ENCODE measurements around the gene ZNF236. TPM values are rescaled to one million over a fixed set of nuclear protein-coding genes. Genes with fewer than 3 reads are reported as not detected.

ZNF236 gene
- total RNA-seq, 1 experiment from 2014 or later = 14.9 TPM

DNA sequence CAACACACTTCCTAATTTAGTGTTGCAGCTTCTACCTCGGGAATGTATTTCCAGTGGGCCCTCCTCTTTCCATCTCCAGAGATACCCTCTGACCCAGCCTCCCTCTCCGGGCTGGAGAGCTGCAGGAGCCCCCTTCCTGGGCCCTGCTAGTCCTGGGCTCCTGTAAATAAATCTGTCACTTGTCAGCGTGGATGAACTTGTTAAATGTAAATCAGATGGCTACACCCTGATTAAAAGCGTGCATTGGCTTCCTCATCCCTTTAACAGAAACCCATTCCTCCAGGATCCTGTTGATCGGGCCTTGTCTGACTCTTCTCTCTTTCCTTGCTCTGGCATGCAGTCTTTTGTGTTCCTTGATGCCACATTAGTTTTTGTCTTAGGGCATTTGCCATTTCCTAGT, 2.4 kb downstream of the ZNF236 start:
- ChIA-PET POLR2A (no interaction called here), CTCF (no interaction called here)
- H3K27ac Mint-ChIP-seq (ENCODE audit: unreplicated experiment) = no peak overlapping the region
- TF ChIP-seq CTCF (IDR thresholded peaks at IDR 0.05; ENCODE audit: insufficient read depth in 1 of 2, low read depth in 1 of 2, low read length in 1 of 2, severe bottlenecking in 1 of 2, unreplicated experiment in 1 of 2) = no peak
- intact Hi-C loops (cut with micrococcal nuclease; ENCODE audit: unreplicated experiment) = loop anchor here (5.0 kb wide), 1 partner anchor 233 kb away; no protein-coding TSS in a partner anchor
- DNase-seq = no peak
- no peak overlapping the region for H3K4me3 Mint-ChIP-seq (ENCODE audit: unreplicated experiment)
- no peaks in the 10 kb centered on the region for H3K4me1 Mint-ChIP-seq (ENCODE audit: low read depth, unreplicated experiment)
- no peaks in the 10 kb centered on the region for H3K9me3 Mint-ChIP-seq (ENCODE audit: unreplicated experiment)
- H3K4me1 ChIP-seq = no peaks in the 10 kb centered on the region
- no TSS peak for BruUV-seq (replicated peaks)
- no peaks in the 10 kb centered on the region for H3K27me3 ChIP-seq (replicated peaks; ENCODE audit: control insufficient read depth, insufficient read depth, low read length)
- H3K36me3 ChIP-seq (ENCODE audit: control insufficient read depth, insufficient read depth, low read length) = no peaks in the 10 kb centered on the region
- H3K36me3 Mint-ChIP-seq (ENCODE audit: insufficient read depth, unreplicated experiment) = peaks cover 6% of the 10 kb centered on the region
- H3K27me3 Mint-ChIP-seq (ENCODE audit: insufficient read depth, unreplicated experiment) = no peaks in the 10 kb centered on the region
- H3K9me3 ChIP-seq = no peaks in the 10 kb centered on the region
- H3K4me3 ChIP-seq (ENCODE audit: low read depth, low read length) = no peak overlapping the region

GRCh38 chr18:76827205-76828200, 5.1 kb downstream of the ZNF236 start:
- CTCF ChIA-PET = no interaction called here

DNA sequence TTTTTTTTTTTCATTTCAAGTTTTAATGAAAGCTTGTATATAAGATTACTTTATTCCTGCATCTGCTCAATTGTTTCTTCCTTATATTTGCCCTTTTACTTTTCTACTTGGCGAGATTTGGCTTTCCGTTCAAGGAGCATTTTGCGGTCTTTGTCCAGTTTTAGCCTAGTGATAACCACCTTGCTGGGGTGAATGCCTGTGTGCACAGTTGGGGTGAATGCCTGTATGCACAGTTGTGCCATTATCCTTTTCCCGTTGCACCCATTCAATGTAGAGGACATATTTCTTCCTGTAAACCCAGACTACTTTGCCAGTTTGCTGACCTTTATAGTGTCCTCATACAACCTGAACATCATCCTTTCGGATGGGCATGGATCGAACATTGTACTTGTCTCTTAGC, 12.0 kb downstream of the ZNF236 start:
- Histone ChIP-seq H3K4me3 (ENCODE audit: low read depth, low read length) (no peak overlapping the region), H3K4me1 (peaks cover 5% of the 10 kb centered on the region; the same call in 1 of the 2 replicates), H3K9me3 (no peaks in the 10 kb centered on the region), H3K36me3 (ENCODE audit: control insufficient read depth, insufficient read depth, low read length) (no peaks in the 10 kb centered on the region), H3K27me3 (replicated peaks; ENCODE audit: control insufficient read depth, insufficient read depth, low read length) (no peaks in the 10 kb centered on the region)
- no peaks in the 10 kb centered on the region for H3K36me3 Mint-ChIP-seq (ENCODE audit: insufficient read depth, unreplicated experiment)
- BruUV-seq (replicated peaks) = no TSS peak
- peaks cover 12% of the 10 kb centered on the region for H3K4me1 Mint-ChIP-seq (ENCODE audit: low read depth, unreplicated experiment)
- no peak for TF ChIP-seq CTCF (IDR thresholded peaks at IDR 0.05; ENCODE audit: insufficient read depth in 1 of 2, low read depth in 1 of 2, low read length in 1 of 2, severe bottlenecking in 1 of 2, unreplicated experiment in 1 of 2)
- no peaks in the 10 kb centered on the region for H3K9me3 Mint-ChIP-seq (ENCODE audit: unreplicated experiment)
- DNase-seq = no peak
- no peak overlapping the region for H3K27ac Mint-ChIP-seq (ENCODE audit: unreplicated experiment)
- ChIA-PET CTCF (no interaction called here), POLR2A (no interaction called here)
- no peak overlapping the region for H3K4me3 Mint-ChIP-seq (ENCODE audit: unreplicated experiment)
- intact Hi-C loops (cut with micrococcal nuclease; ENCODE audit: unreplicated experiment) = no loop called here
- H3K27me3 Mint-ChIP-seq (ENCODE audit: insufficient read depth, unreplicated experiment) = no peaks in the 10 kb centered on the region

More at GRCh38 chr18:76827205-76828200, 5.1 kb downstream of the ZNF236 start:
- Mint-ChIP-seq H3K4me1 (ENCODE audit: low read depth, unreplicated experiment) (no peaks in the 10 kb centered on the region), H3K4me3 (ENCODE audit: unreplicated experiment) (no peak overlapping the region), H3K36me3 (ENCODE audit: insufficient read depth, unreplicated experiment) (no peaks in the 10 kb centered on the region), H3K9me3 (ENCODE audit: unreplicated experiment) (no peaks in the 10 kb centered on the region), H3K27ac (ENCODE audit: unreplicated experiment) (no peak overlapping the region), H3K27me3 (ENCODE audit: insufficient read depth, unreplicated experiment) (no peaks in the 10 kb centered on the region)
- intact Hi-C loops (cut with micrococcal nuclease; ENCODE audit: unreplicated experiment) = no loop called here
- no peaks in the 10 kb centered on the region for H3K36me3 ChIP-seq (ENCODE audit: control insufficient read depth, insufficient read depth, low read length)
- H3K27me3 ChIP-seq (replicated peaks; ENCODE audit: control insufficient read depth, insufficient read depth, low read length) = no peaks in the 10 kb centered on the region
- H3K9me3 ChIP-seq = no peaks in the 10 kb centered on the region
- BruUV-seq (replicated peaks) = no TSS peak
- no peak for DNase-seq
- no peak overlapping the region for H3K4me3 ChIP-seq (ENCODE audit: low read depth, low read length)
- no peaks in the 10 kb centered on the region for H3K4me1 ChIP-seq
- TF ChIP-seq CTCF (IDR thresholded peaks at IDR 0.05; ENCODE audit: insufficient read depth in 1 of 2, low read depth in 1 of 2, low read length in 1 of 2, severe bottlenecking in 1 of 2, unreplicated experiment in 1 of 2) = no peak
- POLR2A ChIA-PET = no interaction called here
